ELF-1 (cell line): ENCODE results near the gene MAEA.

Source experiments
- DNase-seq: peaks from one replicate; pipeline ENCODE4 v3.0.0-alpha.2; 2016; ENCODE audit warnings: low read depth, low spot score

MAEA gene

GRCh38 chr4:1299301-1299860 lies 9.7 kb downstream of the MAEA start:
- DNase-seq, result no peak

- DNase-seq, result no peak
Measured at GRCh38 chr4:1300466-1301455, 11.1 kb downstream of the MAEA start.

- no peak for DNase-seq
Measured at GRCh38 chr4:1302159-1302558, 12.5 kb downstream of the MAEA start.

GRCh38 chr4:1305261-1305711 lies 15.6 kb downstream of the MAEA start:
- no peak for DNase-seq

GRCh38 chr4:1305781-1306455 lies 16.2 kb downstream of the MAEA start:
- DNase-seq, result peak; percentile 33

- no peak for DNase-seq
Measured at GRCh38 chr4:1307951-1308735, 18.5 kb downstream of the MAEA start.

- peak; percentile 98 for DNase-seq
Measured at GRCh38 chr4:1309261-1310010, 19.7 kb downstream of the MAEA start.

- no peak for DNase-seq
Measured at GRCh38 chr4:1310031-1310795, 20.5 kb downstream of the MAEA start.

GRCh38 chr4:1310796-1311631 lies 21.3 kb downstream of the MAEA start:
- DNase-seq, result no peak

GRCh38 chr4:1312821-1313640 lies 23.3 kb downstream of the MAEA start:
- no peak for DNase-seq

- no peak for DNase-seq
Measured at GRCh38 chr4:1315306-1315705, 25.6 kb downstream of the MAEA start.

- no peak for DNase-seq
Measured at GRCh38 chr4:1315836-1316536, 26.3 kb downstream of the MAEA start.

- DNase-seq, result no peak
Measured at GRCh38 chr4:1316537-1317168, 27.0 kb downstream of the MAEA start.

GRCh38 chr4:1317177-1318045 lies 27.7 kb downstream of the MAEA start:
- DNase-seq, result no peak

GRCh38 chr4:1318046-1318375 lies 28.3 kb downstream of the MAEA start:
- no peak for DNase-seq

GRCh38 chr4:1318488-1319213 lies 29.0 kb downstream of the MAEA start:
- DNase-seq, result no peak
